Measurements from ENCODE around the gene CFAP92.

The CFAP92 gene, protein sequence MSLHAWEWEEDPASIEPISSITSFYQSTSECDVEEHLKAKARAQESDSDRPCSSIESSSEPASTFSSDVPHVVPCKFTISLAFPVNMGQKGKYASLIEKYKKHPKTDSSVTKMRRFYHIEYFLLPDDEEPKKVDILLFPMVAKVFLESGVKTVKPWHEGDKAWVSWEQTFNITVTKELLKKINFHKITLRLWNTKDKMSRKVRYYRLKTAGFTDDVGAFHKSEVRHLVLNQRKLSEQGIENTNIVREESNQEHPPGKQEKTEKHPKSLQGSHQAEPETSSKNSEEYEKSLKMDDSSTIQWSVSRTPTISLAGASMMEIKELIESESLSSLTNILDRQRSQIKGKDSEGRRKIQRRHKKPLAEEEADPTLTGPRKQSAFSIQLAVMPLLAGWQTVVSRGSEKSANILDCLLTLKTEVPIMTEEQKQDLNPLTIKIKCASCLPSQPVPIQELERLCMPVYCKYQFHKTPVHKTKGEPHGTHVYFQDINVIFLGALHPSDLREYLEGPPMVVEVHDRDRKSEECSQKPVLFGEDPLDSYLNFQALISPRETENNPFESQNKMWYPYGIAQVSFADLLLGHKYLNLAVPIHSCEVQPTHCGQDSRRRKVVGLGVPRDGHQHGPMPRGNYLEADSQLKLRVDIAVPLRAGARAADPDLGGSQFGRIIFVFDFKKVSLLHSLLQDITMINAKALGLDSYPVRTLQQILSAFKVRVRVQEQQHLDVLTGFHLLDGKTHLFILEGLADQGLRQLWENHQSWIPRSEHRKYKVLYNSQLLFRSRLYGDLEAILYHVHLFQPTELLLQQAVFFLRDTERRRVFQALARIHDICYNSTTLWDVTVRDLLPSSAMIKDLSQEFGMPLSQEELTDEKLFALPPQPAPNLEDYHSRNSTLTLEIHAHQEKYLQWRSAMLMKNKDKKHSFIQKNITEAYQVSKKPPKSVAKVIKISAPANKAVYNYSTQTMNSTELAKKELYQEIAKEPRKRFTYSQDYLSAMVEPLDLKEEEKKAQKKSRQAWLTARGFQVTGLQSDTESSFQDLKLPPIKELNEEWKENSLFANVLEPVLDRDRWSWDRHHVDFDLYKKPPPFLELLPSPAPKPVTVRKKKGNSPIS

DNA sequence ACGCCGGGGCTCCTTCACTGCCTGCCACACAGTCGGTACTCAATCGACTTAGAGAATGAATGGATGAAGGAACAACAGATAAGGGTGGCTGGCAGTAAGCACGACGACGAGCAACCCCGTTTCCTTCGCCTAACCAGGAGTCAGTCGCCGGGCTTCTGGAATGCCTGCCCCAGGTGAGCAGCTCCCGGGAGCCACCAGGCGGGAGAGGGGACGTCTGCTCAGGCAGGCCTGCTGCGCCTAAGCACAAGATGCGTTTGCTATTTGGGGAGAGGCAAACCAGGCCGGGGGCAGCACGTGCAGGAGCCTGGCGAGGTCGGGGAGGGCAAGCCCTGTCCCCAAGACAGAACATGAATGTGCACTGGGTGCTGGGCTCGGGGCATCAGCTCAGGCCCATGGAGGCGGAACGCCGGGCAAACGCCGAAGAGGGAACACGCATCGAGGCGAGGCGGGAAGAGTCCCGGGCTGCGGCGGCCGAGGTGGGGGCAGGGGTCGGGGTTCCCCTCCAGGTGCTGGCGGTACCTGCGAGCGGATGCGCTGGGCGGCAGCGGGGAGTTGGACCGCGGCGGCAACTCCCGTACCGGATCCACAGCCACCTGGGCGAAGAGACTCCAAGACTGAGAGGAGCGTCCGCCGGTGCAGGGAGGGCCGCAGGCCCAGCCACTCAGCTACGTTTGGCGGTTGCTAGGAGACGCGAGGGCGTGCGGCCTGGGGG is at the start of gene CFAP92:
CFAP92 (minus strand) TSS at position 616 of the 712 bp plus-strand sequence. CDS start 772 bp downstream, outside the sequence.
- ATAC-seq: peak; percentile 98 to 99

DNA sequence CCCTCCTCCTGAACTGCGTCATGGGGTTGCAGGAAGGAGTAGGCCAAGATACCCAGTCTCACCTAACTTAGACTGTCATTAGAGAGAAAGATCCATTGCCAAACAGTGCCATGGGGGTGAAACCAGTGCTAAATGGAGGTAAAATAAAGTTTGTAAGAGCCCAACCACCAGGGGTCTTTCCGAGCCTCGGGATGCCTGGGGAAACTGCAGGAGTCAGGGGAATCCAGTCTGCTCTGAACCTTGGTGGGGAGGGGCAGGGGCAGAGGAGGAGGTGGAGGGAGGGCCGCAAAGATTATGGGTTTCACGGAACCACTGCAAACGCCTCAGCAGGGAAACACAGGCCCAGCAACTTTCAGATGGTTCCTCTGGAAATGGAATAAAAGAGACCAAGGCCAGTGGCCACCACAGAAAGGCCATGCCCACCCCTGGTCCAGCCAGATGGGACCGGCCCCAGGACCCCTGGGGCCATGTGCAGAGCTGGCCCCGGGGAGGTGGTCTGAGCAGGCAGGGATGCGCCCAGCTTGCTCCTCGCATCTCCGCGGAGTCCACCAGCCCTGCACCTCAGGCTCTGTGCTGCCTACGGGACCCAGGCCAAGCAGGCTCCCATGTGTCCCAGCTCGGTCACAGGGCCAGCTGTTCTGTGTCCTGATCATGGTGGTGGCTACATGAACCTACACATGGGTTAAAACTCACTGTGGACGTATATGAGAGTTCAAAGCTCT is 46.9 kb upstream of the CFAP92 start:
- no peak for ATAC-seq

DNA sequence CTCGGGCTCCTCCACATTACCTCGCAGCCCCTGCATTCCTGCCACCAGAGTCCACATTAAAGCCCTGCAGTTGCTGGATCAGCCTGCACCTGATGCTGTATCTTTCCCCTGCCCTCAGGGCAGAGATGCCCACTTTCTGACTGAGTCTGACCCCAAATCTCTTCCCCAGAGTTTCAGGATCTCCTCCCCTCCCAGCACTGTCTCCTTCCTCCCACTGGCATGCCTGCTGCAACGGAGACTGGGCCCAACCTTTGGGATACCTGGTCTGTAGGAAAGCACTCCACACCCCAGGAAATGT is 46.1 kb upstream of the CFAP92 start:
- ATAC-seq: no peak

DNA sequence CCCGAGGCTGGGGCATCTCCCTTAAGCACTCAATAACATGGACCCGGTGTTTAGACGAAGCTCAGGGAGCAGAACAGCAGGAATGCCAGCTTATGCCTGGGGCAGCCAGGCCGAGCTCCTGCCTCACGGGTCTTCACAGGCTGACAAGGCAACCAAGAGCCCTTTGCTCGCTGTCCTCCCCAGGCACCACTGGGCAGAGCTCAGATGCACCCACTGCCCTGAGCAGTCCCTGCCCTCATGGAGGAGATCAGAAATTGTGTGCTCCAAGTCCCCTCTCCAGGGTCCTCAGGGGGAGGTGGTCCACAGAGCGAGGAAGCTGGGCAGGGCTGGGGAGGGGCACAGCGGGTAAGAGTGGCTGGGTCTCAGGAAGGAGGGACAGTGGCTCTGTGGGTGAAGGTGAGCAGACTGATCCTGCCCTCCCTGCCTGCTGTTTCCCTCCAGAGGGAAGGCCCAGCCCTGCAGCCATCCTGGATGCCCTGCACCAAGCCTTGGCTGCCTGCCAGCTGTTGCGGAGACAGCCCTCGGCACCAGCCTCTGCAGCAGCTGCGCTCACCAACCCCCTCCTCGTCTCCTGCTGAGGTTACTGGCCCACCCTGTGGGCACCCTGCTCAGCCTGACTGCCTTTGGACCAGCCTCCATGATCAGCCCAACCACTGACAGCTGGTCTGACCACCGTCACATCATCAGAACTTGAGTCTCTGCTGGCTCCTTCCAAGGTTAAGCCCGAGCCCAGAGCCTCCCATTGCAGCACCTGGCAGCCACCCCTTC is 45.6 kb upstream of the CFAP92 start:
- no peak for ATAC-seq

DNA sequence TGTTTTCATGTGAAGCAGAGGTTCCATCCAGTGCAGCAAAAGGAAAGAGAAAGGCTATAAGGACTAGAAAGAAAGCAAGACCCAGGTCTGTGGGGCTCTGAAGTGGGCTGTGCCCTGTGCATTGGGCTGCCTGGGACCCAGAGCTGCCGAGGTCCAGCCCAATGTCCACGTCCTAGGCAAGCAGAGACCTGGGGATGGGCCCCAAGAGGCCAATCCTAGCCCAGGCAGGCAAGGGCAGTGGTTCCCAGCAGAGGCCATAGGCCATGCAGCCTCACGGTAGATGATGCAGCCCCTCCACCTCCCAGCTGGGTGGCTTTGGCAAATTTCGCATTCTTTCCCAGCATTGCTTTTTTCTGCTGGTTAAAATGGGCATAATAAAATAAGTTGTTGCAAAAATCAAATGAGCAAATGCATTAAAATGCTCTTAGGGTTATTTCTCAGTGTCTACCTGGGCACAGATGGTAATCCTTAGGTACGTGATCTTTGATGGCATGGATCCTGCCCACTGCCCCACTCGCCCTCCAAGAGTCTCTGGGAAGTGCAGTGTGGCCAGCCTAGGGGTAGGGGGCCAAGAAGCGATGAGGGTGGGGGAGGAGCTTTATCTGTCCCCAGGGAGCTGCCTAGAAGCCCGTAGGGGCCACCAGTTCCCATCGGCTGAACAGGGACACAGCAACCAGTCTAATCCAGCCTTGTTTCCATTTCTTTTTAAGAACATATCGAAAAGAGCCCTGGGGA is 44.4 kb upstream of the CFAP92 start:
- no peak for ATAC-seq

DNA sequence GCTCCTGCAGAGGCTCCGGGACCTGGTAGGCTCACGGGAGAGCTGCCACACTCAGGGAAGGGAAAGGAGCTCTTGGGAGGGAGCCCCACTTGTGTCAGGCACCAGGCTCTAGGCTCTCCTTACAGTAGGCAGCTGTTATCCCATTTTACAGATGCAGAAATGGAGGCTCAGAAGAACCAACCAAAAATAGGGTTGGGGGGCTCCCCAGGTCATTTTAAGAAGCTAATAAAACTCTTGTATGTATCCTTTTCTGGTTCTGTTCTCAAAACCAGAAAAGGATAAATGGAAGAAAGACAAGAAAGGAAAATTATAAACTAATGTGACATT is 43.2 kb upstream of the CFAP92 start:
- ATAC-seq: no peak

DNA sequence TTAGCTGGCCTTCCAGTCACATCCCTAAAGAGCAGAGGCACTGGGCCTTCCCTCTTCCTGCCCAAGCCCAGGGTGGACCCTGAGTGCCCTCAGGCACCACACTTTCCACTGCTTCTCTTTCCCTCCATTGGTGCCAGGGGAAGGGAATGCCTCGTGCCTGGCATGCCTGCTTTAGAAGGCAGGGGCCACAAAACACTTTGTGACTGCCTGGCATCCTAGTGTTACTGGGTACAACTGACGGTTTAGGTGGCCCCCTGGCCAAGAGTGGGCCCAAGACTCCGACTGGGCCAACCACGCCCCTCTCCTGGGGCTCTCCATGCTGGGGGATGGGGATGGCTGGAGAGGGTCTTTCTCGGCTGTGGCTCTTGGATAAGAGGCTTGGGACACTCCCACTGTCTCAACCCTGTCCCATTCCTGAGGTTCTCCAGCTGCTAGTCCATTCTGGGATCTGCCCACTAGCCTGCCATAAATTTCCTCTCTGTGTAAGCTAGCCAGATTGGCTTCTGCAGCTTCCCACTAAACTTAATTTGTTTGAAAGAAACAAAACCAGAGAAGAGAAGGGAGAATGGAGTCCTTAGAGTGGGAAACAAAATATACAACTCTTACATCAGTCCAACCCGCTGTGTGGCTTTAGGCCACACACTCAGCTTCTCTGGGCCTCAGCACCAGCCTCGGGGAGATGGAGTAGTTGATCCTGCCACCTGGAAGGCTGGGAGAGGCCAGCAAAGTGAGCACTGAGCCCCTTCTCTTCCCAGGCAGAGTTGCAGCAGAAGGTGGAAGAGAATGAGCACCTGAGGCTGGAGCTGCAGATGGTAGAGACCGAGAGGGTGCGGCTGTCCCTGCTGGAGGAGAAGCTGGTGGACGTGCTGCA is 42.6 kb upstream of the CFAP92 start:
- no peak for ATAC-seq

DNA sequence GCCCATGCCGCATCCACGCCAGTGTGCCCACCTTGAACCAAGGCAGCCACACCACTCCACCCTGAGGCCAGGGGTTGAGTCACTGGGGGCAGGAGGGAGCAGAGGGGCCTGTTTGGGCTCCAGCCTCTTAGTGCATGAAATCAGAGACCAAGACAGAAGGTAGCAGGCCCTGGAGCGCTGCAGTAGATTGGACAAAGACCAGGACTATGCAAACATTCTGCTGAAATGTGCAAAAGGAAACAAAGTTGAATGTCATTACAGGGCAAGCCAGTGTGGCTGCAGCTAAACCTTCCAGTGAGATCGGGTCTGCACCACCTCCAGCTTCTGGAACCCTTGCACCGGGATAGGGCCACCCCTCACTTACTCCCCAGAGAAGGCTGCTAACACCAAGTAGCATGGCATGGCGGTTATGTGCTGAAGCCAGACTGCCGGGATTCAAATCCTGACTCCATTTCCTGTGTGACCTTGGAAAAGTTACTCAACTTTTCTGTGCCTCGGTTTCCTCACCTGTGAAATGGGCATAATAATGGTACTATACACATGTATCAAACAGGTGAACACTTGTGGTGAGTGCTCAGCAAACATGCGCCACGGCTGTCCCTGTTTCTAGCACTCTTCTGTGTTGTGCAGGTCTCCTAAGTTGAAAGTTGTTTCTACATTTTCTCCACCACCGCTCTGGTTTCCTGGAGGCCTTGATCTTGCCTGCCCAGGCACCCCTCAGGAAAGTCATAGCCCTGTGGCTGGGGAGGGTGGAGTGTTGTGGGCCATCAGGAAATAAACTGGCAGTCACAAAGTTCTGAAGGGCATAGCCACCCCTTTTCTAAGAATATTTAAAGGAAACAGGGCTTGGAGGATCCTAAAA is 41.7 kb upstream of the CFAP92 start:
- no peak for ATAC-seq

DNA sequence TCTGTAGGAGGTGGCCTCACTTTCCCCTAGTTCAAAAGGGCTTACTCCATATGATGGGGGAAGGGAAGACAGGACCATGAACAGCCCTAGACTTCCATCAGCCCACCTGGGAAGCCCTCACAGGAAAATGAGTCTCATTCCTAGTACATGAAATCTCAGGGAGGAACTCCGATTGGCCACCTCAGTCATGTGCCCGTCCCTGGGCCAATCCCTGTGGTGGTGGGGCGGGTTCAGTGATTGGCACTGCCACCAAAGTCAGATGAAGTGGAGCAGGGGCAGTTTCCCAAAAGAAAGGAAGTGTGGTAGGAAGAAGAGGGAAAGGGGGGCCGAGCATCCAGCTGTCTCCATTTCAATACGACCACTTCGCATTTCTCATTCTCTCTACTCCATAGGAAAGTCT is 40.8 kb upstream of the CFAP92 start:
- no peak for ATAC-seq

DNA sequence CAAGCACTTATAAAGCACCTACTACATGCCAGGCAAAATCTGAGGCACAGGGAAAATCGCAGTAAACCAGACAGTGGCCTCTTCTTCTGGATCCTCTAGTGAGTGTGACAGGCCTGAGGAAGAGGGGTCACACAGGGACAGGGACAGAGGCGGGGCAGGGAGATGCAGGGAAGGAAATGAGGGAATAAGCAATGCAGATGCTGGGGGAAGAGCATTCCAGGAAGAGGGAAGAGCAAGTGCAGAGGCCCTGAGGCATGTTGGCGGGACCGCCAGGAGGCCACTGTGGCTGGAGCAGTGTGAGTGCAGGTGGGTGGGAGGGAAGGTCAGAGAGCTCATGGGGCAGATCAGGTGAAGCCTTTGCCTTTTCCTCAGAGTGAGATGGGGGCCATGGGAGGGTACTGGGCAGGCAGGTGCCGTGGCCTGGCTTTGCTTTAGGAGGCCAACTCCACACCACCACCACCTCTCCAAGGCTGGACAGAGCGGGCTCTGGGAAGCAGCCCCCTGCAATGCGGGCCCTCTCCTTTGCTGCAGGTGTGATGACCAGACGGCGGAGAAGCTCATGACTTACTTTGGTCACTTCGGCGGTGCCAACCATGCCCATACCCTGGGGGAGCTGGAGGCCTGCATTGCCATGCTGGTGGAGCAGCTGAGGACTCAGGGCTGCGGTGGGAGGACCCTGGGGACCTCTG is 39.9 kb upstream of the CFAP92 start:
- no peak for ATAC-seq

DNA sequence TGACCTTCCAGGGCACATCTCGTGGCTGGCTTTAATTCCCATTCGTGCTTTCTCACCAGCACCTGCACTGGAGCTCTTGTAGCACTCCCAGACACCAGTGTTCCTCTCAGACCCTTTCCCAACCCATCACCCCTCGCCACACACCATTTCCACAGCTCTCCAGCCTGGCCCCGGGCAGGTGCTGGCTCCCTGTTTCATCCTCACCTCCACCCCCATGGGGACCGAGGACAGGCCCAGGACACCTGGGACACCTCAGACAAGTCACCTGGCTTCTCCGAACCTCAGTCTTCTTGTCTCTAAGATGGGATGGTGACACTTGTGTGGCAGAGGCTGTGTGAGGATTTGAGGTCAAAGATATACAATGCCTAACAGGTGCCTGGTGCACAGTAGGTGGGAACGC is 39.3 kb upstream of the CFAP92 start:
- no peak for ATAC-seq

DNA sequence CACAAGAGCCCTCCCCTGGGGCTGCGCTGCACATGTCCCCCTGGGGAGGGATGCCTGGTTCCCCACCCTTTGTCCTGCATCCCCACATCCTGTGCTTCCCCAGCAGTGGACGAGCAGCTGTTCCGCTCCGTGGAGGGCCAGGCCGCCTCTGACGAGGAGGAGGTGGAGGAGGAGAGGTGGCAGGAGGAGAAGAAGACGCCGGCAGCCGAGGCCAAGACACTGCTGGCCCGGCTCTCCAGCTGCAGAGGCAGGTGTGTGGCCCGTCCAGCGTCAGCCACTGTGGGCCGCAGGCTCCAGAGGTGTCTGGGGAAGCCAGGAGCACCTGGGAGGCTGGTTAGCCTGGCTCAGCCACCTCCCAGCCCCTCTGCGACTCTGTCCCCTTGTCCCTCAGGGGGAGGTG is 38.8 kb upstream of the CFAP92 start:
- no peak for ATAC-seq

DNA sequence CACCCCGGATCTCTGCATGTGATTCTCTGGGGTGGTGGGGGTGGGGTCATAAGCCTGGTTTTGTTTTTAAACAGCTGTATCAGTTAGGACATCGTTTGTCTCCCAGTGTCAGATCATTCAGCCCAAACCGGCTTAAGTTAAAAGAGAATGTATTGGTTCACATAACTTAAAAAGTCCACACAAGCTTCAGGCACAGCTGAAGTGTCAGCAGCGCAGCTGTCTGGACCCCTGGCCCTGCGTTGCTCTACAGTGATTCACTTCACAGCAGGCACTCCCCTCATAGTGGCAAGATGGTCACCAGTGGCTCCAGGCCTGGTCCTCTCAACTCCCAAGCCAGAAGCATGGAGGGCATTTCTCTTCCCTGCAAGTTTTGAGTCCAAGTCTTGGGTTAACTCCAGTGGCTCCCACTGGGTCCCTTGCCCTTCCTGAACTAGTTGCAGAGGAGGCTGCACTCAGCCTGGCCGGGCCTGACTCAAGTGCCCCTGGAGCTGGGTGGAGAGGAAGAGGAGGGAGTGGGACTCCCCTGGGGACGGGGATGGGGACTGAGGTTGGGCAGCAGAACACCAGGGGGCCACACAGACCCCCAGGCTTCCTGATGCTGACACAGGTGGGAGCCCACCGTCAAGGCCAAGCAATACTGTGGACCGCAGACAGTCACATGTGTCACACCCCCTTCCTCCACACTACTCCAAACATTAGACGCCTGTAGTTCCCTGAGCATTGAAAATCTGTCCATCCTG is 37.8 kb upstream of the CFAP92 start:
- ATAC-seq: no peak

DNA sequence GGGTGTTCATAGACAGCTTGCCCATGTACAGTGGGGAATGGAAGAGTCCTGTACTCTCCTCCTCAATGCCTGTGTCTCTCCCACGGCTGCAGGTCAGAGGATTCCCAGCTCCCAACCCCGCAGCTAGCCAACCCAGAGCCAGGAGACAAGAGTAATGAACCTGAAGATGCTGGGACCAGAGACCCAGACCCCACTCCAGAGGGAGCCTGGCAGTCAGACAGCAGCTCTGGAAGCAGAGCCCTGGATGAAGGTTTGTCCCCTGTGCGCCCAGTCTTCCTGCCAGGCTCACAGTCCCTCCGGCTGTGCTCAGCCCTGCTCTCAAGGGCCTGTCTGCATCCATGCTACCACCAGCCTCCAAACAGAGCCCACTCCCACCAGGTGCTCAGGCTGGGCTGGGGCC is 36.7 kb upstream of the CFAP92 start:
- no peak for ATAC-seq

DNA sequence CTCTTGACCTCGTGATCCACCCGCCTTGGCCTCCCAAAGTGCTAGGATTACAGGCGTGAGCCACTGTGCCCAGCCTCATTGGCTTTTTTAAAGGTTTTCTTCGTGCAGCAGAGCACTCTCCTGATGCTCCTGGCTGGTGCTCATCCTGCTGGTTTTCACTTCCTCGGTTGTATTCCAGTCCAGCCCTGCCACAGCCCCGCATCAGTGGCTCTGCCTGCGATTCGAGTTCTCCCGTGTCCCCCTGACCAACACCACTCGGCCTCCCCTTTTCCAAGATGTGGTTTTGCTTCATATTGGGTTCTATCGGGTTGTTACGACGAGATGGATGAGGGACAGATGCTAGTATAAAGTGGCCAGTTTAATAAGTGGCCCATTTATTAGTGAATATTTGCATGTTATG is 35.0 kb upstream of the CFAP92 start:
- ATAC-seq: no peak

DNA sequence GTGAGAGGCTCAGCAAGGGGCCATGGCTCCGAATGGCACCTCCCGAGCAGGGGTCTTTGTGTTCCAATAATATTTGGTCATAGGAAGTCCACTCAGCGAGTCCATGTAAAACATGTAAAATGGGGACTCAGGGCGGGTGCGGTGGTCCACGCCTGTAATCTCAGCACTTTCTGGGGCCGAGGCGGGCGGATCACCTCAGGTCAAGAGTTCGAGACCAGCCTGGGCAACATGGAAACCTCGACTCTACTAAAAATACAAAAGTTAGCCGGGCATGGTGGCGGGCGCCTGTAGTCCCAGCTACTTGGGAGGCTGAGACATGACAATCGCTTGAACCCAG is 33.6 kb upstream of the CFAP92 start:
- no peak for ATAC-seq

DNA sequence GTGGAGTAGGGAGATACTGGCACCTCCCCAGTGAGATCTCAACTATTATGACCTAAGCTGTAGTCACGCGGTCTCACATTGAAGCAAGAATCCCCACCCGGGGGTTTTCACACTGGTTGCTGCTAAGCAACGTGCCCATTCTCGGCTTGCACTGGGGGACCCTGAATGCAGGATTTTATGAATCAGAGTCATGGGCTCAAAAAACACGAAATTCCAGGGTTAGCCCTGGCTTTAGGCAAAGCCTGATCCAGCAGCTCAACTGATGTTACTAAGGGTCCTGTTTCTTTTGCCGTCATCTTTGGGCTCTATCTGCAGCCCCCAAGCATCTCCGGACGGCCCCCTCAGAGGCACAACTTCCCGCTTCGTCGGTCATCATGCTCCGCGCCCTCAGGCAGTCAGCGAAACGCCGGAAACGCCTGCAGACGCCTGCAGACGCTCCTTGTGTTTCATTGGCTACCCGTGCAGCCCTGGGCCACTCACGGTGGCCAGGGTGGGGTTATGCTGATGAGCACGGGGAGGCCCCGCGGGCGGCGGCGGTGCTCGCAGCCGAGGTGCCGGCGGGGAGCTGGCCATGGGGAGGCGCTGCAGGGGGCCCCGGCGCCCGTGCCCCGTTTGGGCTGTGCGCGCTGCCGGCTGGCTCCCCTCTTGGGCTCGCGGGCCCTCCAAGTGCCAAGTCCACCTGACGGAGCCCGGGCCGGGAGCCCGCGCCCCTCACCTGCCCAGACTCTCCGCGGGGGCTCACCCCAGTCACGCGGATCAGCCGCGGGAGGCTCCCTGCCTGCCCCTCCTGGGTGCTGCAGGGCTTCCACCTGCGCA is 33.1 kb upstream of the CFAP92 start:
- ATAC-seq: peak; percentile 99 to 100

Measured in activated CD4-positive, CD25-positive, alpha-beta regulatory T cell treated with anti-CD3 and anti-CD28 coated beads, Interleukin-2, amount 50 U/mL, for 24 hours (primary cell).